ENCODE results near the gene TSC2. TPM values are rescaled to one million over a fixed set of nuclear protein-coding genes. Genes with fewer than 3 reads are reported as not detected.

TSC2 gene
- total RNA-seq, 1 donor from 2014 or later: 83.0 TPM

- no peak for DNase-seq (ENCODE audit: extremely low read depth, low read depth, low spot score)
These were observed 36.3 kb downstream of the TSC2 start for GRCh38 chr16:2083876-2084780.

DNA sequence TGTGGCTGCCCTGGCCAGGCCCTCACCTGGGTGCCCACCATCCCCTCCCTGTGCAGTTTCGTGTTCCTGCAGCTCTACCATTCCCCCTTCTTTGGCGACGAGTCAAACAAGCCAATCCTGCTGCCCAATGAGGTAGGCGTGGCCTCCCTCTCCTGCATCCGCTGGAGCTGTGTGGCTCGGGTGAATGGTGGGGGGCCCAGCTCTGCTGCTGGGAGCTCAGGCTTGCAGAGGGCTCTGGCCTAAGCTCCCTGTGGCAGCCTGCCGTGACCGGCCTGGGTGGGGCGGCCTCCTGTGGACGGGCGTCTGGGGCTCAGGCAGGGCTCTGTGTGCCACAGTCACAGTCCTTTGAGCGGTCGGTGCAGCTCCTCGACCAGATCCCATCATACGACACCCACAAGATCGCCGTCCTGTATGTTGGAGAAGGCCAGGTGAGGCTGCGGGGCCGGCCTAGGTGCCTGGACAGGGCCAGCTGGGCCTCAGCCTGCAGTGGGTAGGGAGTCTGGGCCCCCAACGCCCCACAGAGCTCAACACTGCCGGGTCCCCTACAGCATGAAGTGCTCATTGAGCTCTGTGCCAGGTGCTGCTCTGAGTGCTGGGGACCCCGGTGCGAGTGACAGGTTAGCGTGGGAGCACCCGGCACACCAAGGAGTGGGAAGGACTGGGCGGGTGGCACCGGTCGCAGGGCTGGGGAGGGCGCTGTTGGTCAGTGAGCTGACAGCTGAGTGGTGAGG is 37.3 kb downstream of the TSC2 start:
- no peak for DNase-seq (ENCODE audit: extremely low read depth, low read depth, low spot score)

GRCh38 chr16:2085669-2086068 is 37.9 kb downstream of the TSC2 start:
- DNase-seq (ENCODE audit: extremely low read depth, low read depth, low spot score): no peak

DNA sequence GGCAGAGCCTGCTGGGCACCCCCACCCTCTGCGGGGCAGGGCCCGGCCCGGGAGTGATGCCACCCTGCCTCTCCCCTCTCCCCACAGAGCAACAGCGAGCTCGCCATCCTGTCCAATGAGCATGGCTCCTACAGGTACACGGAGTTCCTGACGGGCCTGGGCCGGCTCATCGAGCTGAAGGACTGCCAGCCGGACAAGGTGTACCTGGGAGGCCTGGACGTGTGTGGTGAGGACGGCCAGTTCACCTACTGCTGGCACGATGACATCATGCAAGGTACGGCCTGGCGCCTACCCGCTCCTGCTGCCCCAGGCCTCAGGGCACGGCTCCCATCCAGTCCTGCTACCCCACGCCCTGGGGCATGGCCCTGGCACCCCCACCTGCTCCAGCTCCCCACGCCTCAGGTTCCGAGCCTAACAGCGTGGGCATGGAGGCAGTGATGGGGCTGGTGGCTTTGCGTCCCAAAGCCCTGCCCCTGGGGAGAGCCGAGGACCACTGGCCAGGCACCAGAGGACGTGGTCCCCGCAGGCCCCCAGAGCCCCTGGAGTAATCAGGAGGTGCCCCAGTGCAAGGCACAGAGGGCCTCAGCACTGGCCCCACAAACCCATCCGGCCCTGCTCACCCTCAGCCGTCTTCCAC is 38.4 kb downstream of the TSC2 start:
- DNase-seq (ENCODE audit: extremely low read depth, low read depth, low spot score): no peak

DNA sequence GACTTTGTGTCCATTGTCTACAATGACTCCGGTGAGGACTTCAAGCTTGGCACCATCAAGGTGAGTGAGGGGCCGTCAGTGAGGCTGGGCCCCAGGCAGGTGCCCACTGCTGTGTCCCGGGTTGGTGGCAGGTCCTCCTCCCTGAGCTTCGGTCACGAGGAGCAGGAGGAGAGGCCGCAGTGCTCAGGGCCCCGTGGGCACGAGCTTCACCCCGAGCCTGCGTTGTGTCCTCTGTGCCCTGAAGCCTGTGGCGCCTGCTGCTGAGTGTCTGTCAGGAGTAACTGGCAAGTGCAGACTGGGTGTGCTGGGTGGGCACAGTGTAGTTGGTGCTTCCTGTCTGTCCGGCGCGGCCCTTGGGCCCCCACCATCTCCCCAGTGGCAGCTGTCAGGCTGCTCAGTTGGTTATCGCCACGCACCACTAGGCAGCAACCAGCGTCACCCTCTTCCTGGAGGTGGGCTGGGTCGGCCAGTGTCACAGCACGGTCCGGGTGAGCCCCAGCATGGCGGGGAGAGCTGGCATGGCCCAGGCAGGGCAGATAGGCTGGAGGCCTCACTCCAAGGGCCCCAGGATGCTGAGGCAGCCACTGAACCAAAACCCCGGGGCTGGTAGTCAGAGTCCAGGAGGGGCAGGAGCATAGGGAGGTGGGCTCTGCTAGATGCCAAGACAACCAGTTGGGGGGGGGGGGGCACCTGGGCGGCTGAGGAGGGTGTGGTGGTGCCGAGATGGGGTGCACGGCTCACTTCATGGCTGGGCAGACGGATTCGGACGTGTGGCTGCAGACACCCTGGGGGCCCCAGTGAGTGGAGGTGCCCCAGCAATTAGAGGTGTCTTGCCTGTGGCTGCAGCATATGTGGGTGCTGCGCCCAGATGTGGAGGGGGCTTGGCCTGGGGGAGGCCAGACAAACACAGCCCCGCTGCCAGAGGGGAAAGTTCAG is 39.3 kb downstream of the TSC2 start:
- no peak for DNase-seq (ENCODE audit: extremely low read depth, low read depth, low spot score)

- no peak for DNase-seq (ENCODE audit: extremely low read depth, low read depth, low spot score)
These were observed 40.2 kb downstream of the TSC2 start for GRCh38 chr16:2087748-2088631.

DNA sequence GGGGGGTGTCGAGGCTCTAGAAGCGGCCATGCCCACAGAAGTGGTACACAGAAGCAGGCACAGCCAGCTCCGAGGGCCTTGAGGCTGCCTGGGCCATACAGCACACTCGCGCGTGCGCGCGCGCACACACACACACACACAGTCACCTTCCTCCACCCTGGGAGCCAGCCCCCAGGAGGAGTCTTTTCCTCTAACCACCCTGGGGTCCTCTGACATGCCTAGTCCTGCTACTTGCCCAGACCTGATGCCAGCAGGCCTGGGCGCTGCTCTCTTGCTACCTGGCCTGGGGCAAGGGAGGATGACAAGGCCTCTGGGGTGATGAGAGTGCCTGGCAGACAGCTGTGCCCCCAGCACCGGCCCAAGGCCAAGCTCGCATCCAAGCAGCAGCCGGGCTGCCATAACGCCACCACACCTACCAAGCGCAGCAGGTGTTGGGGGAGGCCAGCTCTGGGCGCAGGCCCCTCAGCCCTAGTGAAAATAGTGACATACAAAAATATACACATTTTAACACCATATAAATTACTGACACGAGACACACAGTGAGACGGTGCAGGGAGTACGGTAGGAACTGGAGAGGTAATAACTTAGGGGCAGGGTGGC is 41.1 kb downstream of the TSC2 start:
- no peak for DNase-seq (ENCODE audit: extremely low read depth, low read depth, low spot score)

DNA sequence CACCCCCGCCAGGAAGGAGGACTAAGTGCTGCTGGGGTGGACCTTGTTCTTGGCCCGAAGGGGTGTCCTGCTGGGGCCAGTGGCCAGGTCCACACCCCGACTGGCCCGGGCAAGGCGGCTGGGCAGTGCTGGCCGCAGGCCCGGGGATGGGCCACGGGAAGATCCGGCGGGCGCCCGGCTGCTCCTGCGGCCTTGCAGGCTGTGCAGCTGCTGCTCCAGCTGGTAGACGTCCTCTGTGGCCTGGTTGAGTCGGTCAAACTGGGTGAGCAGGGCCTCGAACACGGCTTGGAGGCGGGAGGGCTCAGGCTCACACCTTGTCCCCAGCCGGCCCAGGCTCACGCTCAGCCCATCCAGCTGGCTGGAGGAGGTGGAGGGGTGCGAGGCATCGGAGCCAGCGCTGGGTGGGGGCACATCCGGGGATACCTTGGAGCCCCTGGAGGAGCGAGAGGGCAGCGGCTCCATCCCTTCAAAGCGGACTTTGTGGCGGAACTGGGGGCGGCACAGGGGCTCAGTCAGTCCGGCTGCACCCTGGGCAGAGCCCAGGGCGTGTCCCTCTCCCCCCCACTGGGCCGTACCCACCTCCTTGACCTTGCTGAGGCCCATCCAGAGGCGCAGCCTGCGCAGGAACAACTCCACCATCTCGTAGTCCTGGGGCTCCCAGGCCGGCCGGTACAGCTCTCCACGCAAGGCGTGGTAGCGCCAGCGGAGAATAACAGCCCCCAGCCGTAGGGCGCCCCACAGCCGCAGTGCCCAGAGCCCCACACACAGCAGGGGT is 42.1 kb downstream of the TSC2 start:
- no peak for DNase-seq (ENCODE audit: extremely low read depth, low read depth, low spot score)

DNA sequence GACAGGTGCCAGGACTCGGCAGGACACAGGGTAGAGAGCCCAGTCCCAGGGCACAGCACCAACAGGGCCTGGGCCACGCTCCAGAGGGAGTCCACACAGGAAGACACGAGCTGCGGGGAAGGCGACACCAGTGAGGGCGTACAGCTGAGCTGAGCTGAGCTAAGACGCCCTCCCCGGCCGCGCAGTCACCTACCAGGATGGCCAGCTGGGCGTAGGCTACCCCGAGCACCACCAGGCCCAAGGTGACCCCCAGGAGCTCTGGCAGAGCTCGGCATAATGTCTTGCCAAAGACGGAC is 42.6 kb downstream of the TSC2 start:
- DNase-seq (ENCODE audit: extremely low read depth, low read depth, low spot score): no peak

DNA sequence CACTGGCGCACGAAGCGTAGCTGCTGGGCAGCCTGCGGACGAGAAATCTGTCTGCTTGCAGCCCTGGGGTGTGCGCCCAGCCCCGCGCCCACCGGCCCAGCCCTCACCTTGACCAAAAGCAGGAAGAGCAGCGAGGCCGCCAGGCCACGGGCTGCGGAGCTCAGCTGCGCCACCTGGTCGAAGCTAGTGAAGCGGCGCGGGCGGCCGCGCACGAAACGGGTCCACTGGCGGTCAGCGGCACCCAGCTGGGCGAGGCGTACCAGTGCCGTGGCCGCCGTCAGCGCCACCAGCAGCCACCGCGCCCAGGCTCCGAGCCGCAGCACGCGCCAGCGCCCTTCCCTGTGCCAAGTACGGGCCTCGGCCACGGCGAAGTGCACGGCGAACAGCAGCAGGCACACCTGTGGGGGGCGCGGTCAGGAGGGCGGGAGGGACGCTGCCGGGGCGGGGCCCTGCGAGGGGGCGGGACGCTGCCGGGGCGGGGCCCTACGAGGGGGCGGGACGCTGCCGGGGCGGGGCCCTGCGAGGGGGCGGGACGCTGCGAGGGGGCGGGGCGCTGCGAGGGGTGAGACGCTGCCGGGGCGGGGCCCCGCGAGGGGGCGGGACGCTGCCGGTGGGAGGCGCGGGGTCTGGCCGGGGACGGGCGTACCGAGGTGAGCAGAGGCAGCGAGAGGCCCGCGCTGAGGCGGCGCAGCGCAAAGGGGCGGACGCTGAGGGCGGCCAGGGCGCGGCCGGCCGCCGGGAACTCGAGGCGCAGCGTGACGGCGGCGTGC is 43.2 kb downstream of the TSC2 start:
- no peak for DNase-seq (ENCODE audit: extremely low read depth, low read depth, low spot score)

DNA sequence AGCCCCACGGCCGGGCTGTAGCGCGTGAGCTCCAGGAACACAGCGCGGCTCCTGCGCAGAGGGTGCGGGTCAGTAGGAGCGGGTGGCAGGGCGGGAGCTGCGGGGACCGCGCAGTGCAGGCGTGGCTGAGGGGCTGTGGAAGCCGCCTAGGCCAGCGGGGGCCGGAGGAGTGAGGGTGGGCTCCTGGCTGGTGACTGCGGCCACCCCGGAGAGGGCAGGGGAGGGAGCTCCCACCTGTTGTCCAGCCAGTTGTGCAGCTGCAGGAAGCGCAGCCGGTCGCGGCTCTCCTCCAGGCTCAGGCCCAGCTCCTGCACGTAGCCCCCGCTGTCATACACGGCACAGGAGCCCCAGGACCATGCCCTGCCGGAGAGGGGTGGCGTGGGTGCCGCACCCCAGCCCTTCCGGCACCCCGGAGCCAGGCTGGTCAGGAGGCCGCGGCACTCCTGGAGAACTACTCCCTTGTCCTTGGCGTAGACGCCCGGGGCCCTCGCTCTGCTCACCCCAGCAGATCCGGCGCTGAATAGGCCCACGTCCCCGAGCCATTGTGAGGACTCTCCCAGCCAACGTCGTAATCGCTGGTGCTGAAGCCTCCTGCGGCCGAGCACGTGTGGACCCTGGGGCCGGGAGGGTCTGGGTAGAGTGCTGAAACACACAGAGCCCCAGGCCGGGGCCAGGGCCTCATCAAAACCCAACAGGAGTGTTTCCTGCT is 43.9 kb downstream of the TSC2 start:
- DNase-seq (ENCODE audit: extremely low read depth, low read depth, low spot score): no peak

GRCh38 chr16:2092256-2092620 is 44.5 kb downstream of the TSC2 start:
- DNase-seq (ENCODE audit: extremely low read depth, low read depth, low spot score): no peak

GRCh38 chr16:2092866-2093265 is 45.1 kb downstream of the TSC2 start:
- DNase-seq (ENCODE audit: extremely low read depth, low read depth, low spot score): no peak

DNA sequence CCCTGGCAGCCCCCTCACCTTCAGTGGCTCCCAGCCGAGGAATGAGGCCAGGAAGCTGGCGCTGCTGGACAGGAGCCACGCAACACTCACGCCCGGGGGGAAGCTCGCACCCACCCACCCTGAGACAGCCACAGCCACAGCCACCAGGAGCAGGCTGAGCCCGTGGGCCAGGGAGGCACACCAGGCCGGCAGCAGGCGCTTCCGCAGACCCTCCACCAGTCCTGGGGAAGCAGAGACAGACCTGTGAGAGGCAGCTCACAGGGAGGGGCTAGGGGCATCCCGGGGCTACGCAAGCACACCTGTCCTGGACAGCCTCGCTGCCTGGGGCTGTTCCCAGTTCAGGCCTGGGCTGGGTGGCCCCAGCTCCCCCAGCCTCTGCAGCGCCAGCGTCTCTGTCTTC is 46.0 kb downstream of the TSC2 start:
- no peak for DNase-seq (ENCODE audit: extremely low read depth, low read depth, low spot score)

DNA sequence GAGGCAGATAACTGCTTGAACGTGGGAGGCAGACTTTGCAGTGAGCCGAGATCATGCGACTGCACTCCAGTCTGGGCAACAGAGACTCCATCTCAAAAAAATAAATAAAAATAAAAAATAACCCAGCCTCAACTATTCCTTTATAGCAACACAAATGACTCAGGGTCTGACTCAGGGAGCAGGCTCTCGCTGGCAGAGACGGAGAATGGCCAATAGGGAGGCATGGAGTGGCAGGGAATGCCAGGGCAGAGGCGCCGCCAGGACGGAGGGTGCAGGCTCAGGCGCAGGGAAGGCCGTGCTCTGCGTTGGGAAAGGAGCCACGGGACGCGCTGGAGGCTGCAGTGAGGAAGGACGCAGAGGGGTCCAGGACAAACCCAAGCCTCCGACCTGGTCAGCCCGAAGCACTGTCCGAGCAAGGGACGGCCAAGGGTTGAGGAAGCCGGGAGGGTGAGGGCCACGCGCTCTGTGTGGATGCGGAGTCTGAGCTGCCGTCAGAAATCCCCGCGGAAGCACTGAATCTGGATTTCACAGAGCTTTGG is 47.6 kb downstream of the TSC2 start:
- DNase-seq (ENCODE audit: extremely low read depth, low read depth, low spot score): no peak

GRCh38 chr16:2095918-2096582 is 48.3 kb downstream of the TSC2 start:
- no peak for DNase-seq (ENCODE audit: extremely low read depth, low read depth, low spot score)

Measured in glomerular endothelial cell (primary cell).